GM10248 (cell line): ENCODE measurements around the gene FXYD4.

ENCODE experiments used
- CTCF ChIA-PET: fragments of 300-600 bp; sonication (Branson Sonifier 250); formaldehyde crosslinking; extraction: SDS; loops from one replicate; lab custom pipeline; 2021; ENCODE audit warnings: antibody characterized with exemption; lab: Yijun Ruan, JAX
- POLR2A ChIA-PET: fragments of 350-650 bp; sonication (Branson Sonifier 250); formaldehyde crosslinking; extraction: SDS; loops from one replicate; lab custom pipeline; 2020; ENCODE audit warnings: antibody characterized with exemption; lab: Yijun Ruan, JAX
- DNase-seq: peaks from one replicate; pipeline ENCODE4 v3.0.0; 2012; ENCODE audit errors: extremely low spot score
- TF ChIP-seq, protein P1 (sequence below): IDR thresholded peaks from 2 replicates; pipeline ENCODE4 v1.5.1; 2012; ENCODE audit warnings: mild to moderate bottlenecking, low read depth; ENCODE audit errors: extremely low read depth, missing control alignments, control extremely low read depth

FXYD4 gene

DNA sequence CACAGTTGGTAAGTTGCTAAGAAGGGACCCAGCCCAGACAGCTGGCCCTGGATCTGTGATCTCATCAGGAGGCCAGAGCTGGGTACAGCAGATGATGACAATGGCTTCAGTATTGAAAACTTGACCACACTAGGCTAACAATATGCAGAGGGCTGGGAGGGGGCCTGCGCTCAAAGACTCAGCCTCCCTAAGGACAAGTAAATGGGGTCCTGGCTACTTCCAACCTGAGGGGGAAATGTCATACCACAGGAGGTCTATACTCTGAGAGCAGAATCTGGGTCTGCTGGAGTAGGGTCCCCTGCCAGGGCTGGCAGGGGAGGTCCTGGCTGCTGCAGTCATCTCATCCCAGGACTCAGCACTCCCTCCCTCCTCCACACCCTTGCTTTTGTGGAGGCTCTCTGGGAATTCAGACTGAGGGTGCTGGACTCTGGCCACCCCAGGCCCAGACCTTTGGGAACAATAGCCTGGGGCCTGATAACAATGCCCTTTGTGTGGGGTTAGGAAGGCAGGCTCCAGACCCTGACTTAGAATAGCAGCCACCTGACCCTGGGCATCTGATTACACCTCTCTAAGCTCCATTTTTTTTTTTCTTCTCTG, 1.4 kb downstream of the FXYD4 start:
- DNase-seq, result no peak
- TF ChIP-seq, protein P1, sequence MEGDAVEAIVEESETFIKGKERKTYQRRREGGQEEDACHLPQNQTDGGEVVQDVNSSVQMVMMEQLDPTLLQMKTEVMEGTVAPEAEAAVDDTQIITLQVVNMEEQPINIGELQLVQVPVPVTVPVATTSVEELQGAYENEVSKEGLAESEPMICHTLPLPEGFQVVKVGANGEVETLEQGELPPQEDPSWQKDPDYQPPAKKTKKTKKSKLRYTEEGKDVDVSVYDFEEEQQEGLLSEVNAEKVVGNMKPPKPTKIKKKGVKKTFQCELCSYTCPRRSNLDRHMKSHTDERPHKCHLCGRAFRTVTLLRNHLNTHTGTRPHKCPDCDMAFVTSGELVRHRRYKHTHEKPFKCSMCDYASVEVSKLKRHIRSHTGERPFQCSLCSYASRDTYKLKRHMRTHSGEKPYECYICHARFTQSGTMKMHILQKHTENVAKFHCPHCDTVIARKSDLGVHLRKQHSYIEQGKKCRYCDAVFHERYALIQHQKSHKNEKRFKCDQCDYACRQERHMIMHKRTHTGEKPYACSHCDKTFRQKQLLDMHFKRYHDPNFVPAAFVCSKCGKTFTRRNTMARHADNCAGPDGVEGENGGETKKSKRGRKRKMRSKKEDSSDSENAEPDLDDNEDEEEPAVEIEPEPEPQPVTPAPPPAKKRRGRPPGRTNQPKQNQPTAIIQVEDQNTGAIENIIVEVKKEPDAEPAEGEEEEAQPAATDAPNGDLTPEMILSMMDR, result no peak
- POLR2A ChIA-PET, result no interaction called here
- CTCF ChIA-PET, result interaction anchor here (1.4 kb wide), 1 partner anchor 24 kb away, joined by 4 read pairs; no protein-coding TSS in a partner anchor

DNA sequence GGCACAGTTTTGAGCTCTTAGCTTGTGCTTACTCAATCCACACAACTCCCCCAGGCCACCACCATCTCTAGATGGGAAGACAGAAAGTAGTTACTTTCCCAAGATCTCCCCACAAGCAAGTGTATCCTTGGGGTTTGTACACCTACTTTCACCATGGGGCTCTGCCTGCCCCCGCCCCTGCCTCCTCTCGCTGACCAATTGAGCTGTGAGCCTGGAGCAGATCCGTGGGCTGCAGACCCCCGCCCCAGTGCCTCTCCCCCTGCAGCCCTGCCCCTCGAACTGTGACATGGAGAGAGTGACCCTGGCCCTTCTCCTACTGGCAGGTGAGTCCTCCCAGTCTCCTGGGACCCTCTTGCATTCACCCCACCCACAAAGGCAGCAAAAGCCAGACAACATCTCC, 2.0 kb downstream of the FXYD4 start:
- ChIA-PET CTCF (no interaction called here), POLR2A (no interaction called here)
- no peak for DNase-seq
- TF ChIP-seq, protein P1, result no peak

DNA sequence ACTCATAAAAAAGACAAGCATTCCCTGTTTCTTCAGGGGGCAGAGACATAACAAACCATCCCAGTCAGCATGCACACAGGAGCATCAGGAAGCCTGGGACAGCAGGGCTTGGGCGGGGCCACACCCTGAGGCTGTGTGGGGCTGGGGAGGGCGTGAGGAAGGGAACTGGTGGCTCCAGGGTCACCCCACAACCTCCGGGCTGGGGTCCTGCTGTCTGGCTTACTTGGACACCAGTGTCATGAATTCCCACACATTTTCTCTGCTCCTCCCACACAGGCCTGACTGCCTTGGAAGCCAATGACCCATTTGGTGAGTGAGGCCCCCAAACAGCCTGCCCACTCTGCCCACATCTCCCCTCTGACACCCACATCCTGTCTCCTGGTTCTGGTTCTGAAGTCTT, 2.8 kb downstream of the FXYD4 start:
- TF ChIP-seq, protein P1, result no peak
- CTCF ChIA-PET, result interaction anchor here (1.4 kb wide), 1 partner anchor 9 kb away, joined by 4 read pairs; no protein-coding TSS in a partner anchor
- POLR2A ChIA-PET, result no interaction called here
- DNase-seq, result no peak

DNA sequence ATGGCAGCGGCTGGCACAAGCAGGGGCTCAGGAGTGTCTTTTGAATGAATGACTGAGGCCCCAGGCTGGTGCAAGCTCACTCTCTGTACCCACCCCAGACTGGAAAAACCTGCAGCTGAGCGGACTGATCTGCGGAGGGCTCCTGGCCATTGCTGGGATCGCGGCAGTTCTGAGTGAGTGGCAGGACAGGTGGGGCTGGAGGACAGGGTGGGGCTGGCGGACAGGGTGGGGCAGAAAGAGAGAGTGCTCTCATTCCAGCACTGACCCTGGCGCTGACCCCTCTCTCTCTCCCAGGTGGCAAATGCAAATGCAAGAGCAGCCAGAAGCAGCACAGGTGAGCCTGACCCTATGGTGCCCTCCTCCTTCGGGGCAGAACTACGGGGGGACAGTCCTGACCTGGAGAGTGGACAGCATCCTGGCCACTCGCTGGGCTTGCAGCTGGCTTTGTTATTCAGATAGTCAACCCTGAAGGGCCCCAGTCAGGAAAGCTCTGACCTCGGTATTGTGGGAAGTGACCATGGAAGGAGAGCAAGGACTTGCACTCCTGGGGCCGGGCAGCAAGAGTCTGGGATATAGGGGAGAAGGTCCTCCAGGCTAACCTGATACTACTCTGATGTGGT, 4.1 kb downstream of the FXYD4 start:
- no peak for DNase-seq
- TF ChIP-seq, protein P1, result no peak
- CTCF ChIA-PET, result no interaction called here
- POLR2A ChIA-PET, result no interaction called here

DNA sequence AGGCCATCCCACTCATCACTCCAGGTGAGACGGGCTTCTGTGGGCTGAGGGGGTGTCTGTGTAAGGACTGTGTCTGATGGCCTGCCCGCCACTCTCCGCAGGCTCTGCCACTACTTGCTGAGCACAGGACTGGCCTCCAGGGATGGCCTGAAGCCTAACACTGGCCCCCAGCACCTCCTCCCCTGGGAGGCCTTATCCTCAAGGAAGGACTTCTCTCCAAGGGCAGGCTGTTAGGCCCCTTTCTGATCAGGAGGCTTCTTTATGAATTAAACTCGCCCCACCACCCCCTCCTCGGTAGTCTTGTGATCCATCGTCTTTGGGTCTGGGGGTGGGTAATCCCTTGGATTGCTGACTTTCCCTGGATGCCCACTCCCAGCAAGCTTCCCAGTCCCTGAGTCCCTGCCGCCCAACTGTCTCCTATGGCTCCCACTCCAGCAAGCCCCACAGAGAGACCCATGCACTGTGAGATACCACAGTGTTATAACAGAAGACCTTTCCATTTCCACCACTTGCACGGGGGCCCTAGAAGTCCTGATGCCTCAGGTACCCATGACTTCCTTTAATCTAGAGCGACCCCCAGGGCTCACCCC, 4.7 kb downstream of the FXYD4 start:
- no peak for DNase-seq
- POLR2A ChIA-PET, result no interaction called here
- CTCF ChIA-PET, result no interaction called here
- TF ChIP-seq, protein P1, result no peak

DNA sequence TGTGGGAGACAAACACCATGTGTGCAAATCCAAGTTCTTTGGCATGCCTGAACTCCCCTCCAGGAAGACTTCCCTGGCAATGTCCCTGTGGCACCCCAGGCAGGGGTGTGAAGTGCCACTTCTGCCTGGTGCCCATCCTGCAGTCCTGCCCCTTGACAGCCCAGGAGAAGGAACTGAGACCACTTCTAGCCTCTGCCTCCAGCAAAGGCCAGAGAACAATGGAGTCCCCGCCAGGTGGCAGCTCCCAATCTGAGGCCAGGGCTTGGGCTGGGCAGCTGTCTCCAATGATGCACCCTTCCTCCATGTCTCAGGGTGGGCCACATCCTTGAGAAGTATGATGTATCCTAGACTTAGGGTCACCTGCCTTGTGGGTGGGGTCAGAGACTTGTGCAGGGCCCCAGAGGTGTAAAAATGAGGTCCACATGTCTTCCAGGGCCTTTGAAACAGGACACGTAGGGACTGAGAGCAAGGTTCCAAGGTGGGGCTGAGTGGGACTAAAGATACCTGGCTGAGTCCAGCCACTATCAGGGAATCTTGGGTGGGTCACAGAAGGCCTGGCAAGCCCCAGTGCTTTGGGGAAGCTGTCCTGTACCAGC, 5.5 kb downstream of the FXYD4 start:
- ChIA-PET POLR2A (no interaction called here), CTCF (interaction anchor here (1.5 kb wide), 1 partner anchor 23 kb away, joined by 3 read pairs; no protein-coding TSS in a partner anchor)
- DNase-seq, result no peak
- TF ChIP-seq, protein P1, result no peak
